Hematopoietic multipotent progenitor cell treated with erythropoietin and hydrocortisone succinate and interleukin-3 and kit ligand, for 15 days (in vitro differentiated cells): ENCODE data around the gene ZNF124.
"Not testable (repeated sequence)": the region's sequence is repeated elsewhere in the genome, so short reads cannot be mapped to it uniquely, and the experiment has no call there.

Experiments used
- DNase-seq: peaks from one replicate; pipeline ENCODE4 v3.0.0-alpha.2; 2015; ENCODE audit warnings: low spot score

ZNF124 gene

GRCh38 chr1:247171875-247172563 lies at the start of gene ZNF124:
TSS of gene ZNF124 (minus strand) at chr1:247172020. CDS start at chr1:247171877, 143 bp downstream.
- not testable (repeated sequence) for DNase-seq

- not testable (repeated sequence) for DNase-seq
Observed at GRCh38 chr1:247220280-247220679, 48.5 kb upstream of the ZNF124 start.

DNA sequence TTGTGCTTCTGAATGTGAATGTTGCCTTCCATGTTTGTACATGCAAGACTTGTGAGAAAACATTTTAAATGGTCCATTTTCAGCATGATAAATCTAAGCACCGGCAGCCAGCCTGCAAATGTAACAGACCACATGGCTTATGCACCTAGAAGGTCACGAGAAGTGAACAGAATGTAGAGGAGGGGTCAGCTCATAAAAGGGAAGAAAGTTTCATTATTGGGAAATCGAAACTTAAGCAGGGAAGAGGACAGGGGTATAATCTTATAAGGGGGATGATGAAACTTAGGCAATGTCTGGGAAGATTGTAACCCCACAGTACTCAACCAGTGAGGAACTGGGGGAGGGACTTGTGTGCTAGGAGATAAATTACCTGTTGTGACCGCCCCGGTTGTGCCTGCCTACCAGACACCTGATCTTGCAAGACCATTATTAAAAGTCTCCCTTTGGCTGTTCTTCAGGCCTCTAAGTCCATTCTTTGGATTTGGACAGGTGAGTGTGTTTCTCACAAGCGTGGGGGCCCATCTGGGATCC lies 46.4 kb upstream of the ZNF124 start:
- no peak for DNase-seq

GRCh38 chr1:247216261-247216660 lies 44.4 kb upstream of the ZNF124 start:
- no peak for DNase-seq

DNA sequence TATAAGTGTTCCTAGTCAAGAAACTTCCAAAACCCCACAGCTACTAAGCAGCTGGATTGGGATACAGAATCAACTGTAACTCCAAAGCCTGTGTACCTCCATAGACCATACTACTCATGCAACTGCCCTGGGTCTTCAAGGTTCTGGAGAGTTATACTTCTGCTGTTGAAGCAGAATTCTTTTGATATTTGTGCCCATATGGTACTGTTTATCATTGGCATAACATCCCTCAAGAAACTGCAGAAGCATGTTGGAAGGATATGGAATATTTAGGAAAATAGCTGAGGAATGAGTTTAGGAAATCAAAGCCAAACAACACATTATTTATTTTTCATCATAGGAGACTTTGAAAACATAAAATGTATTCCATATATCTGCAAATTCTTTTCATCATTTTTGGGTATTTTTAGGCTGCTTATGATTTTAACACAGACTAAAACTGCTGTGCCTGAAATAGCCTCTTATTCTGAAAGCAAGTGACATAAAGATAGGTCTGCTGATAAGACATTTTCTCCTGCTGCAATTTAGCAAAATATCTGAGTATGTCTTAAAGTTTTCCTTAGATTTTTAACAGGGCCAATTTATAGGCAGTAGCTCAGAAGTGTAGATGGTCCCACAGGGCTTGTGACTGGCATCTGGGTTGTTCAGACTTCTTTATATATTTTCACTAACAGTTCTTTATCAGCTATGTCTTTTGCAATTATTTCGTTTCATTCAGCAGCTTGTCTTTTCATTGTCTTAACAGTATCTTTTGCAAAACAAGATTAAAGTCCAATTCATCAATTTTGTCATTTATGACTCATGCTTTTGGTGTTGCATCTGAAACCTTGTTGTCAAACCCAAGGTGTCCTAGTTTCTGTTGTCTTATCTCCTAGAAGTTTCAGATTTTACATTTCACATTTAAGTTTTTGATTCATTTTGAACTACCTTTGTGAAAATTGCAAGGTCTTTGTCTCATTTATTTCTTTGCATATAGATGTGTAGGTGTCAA lies 41.1 kb upstream of the ZNF124 start:
- DNase-seq: no peak

GRCh38 chr1:247212012-247212411 lies 40.2 kb upstream of the ZNF124 start:
- DNase-seq: no peak

- no peak for DNase-seq
Observed at GRCh38 chr1:247211339-247211738, 39.5 kb upstream of the ZNF124 start.

GRCh38 chr1:247210376-247211117 lies 38.7 kb upstream of the ZNF124 start:
- DNase-seq: peak; percentile 94

DNA sequence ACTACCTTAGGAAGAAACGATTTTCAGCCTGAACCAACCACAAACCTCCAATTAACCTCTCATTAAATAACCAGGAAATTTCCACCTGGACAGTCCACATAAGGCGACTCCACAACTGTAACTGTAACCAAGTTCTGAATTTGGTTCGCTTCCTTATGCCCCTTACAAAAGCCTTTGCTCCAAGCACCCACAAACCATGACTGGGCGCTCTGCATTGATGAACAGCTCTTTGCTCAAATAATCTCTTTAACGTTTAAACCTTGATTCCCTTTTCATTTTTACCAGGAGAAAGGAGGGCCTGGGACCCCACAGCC lies 38.2 kb upstream of the ZNF124 start:
- DNase-seq: no peak

DNA sequence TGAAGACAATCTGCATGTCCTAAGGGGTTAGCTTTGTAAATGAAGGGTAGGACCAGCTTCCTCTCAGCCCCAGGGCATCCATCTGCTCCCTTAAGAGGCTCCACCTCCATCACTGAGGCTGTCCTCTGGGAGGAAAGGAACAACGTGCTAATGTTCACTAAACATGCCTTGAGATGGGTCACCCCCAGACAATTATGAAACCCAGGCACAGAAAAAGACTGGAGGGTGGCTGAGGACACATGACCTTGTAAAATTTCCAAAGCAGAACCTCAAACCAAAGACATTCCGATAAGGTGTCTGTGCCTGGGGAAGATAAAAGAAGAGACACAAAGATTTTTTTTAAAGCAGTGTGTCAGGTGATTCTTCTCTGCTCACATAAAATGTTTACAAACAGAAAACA lies 37.6 kb upstream of the ZNF124 start:
- DNase-seq: no peak

DNA sequence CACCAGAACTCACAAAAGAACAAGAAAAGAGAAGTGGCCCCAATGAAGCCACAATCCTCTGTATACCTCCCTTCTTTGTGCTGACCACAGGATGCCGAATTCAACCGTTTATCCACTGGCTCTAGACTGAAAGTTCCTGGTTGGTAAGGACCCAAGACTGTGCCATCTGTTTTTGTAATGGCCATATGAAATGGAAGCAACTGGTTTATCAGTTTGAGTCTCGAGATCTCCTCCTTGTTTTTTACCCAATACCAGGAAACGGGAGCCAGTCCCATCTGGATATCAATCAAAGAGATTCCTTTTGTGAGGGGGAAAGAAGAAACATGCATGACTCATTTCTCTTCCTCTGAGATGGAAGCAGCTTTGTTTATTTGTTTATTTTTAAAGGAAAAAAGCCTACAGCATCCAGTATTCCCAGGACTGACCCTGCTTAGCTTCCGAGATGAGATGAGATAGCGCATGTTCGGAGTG lies 32.4 kb upstream of the ZNF124 start:
- no peak for DNase-seq

GRCh38 chr1:247198781-247199180 lies 27.0 kb upstream of the ZNF124 start:
- DNase-seq: no peak

DNA sequence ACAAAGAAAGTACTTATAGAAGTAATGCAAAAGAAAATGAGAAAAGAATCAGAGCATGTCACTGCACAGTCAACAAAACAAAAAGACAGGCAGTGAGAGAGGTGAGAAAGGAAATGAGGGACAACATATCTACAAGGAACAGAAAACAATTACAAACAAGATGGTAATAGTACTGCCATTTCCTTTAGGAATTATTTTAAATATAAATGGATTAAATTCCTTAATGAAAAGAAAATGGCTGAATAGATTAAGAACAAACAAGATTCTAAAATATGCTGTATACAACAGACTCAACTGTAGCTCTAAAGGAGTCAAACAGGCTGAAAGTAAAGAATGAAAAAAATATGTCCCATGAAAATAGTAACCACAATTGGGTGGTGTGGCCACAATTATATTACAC lies 22.1 kb upstream of the ZNF124 start:
- no peak for DNase-seq

DNA sequence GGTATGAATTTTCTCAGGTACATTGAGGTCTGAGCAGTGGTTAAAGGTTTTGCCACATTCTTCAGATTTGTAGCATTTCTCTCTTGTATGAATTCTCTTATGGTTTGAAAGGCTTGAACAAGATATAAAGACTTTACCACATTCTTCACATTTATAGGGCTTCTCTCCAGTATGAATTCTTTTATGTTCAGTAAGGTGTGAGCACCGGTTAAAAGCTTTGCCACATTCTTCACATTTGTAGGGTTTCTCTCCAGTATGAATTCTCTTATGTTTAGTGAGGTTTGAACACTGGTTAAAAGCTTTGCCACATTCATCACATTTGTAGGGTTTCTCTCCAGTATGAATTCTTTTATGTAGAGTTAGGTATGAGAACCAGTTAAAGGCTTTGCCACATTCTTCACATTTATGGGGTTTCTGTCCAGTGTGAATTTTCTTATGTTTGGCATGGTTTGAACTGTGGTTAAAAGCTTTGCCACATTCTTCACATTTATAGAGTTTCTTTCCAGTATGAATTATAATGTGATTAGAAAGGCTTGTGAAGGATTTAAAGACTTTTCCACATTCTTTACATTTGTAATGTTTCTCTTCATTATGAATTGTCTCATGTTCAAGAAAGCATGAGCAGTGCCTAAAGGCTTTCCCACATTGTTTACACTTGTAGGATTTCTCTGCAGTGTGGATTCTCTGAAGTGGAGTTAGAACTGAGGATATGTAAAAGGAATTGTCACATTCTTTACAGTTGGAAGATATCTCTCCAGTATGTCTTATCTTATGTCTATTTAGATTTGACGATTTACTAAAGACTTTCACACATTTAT lies 18.4 kb upstream of the ZNF124 start:
- no peak for DNase-seq

GRCh38 chr1:247185667-247186066 lies 13.8 kb upstream of the ZNF124 start:
- no peak for DNase-seq

DNA sequence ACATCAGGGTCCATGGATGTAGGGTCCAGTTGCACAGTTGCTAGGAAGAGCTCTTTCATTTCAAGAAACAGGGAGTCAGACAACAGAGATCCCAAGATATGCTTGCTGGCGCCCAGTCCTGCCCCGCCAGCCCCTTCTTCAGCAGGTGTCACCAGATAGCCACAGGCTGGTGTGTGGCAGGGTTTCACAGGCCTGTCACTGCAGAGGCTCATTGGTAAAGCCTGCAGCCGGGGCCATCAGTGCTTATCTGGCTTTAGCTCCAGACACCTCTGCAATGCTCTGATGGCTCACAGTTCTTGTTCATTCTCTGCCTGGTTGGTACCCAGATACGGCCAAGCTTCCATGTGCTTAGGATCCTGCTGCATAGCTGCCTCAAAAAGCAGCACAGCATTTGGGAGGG lies 12.4 kb upstream of the ZNF124 start:
- no peak for DNase-seq

DNA sequence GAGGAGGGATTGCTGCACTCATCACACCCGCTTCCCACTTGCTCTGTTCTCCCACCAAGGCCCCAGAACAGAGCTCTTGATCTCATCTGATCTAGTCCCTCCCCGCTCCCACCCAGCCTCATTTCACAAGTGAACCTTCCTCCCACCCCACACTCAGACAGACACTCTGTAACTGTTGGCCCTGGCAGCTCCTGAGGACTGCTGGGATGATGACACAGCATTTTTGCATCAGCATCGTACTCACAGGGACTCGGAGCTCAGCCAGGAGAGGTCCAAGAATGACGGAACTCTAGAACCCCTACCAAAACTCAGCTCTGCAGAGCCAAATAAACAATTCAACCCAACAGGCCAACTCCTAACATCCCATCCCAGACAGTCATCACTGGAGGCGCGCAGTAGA lies 11.2 kb upstream of the ZNF124 start:
- no peak for DNase-seq

DNA sequence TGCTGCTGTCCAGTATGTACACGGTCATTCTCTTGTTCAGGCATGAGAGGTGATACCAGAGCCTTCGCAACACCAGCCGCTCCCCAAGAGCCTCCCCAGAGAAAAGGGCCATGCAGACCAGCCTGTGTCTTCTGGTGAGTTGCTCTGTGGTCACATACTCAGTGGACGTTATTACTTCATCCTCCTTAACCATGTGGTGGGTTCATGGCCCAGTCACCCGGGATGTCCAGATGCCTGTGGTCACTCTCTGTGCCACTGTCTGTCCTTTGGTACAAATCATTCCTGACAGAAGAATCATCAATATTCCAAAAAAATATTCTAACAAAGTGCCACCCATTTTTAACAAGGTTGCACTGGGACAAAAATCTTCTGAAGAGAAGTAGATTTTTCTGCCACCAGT lies 8.8 kb upstream of the ZNF124 start:
- DNase-seq: no peak

DNA sequence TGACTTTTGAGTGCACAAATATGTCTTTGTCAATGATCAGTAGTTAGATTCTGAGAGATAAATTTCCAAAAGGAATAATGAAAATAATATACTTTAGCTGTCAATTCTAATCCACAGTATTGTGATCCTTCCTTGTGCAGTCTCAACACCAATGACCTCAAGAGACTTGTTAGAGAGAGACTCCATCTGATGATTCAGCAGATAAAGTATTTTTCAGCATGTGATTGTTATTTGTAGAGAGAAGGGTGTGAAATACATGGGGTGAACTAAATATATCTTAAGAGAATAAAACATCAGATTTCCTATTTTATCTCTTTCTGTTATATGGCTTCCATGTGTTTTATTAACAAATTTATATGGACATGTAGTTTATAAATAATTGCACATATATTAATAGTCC lies 5.9 kb upstream of the ZNF124 start:
- DNase-seq: no peak

DNA sequence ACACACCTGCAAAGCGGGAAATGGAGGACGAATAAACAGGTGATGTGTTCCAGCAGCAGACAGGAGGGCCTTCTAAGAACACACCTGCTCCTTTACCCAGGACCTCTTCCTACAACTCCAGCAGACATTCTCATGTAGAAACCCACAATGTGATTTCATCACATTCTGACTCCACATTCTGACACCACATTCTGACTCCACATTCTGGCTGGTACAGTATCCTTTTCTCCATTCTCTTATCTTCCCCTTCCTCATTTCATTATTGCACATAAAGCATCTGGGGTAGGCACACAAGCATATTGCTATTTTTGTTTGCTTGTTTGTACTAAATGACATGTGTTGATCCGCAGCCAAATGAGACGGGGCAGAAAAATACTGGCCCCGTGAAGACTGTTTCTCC lies 3.6 kb upstream of the ZNF124 start:
- DNase-seq: no peak

GRCh38 chr1:247173431-247173830 lies 1.6 kb upstream of the ZNF124 start:
- DNase-seq: no peak
